H7 (cell line): Measurements from ENCODE around the gene MRPS18C. TPM values are rescaled to one million over a fixed set of nuclear protein-coding genes. Genes with fewer than 3 reads are reported as not detected.
A peak's percentile ranks its signal among the peaks of the same experiment; 100 is the strongest.
"Not testable (repeated sequence)": the region's sequence is repeated elsewhere in the genome, so short reads cannot be mapped to it uniquely, and the experiment has no call there.

ENCODE experiments used
- DNase-seq: peaks from one replicate; pipeline ENCODE4 v3.0.0; 2012
- H3K27me3 ChIP-seq: 2 replicates; pipeline ENCODE4 v1.6.0; 2011; ENCODE audit warnings: mild to moderate bottlenecking, low read length; ENCODE audit not compliant: control insufficient read depth, insufficient read depth
- H3K36me3 ChIP-seq: replicated peaks from 2 replicates; pipeline ENCODE4 v1.5.1; 2011; ENCODE audit warnings: low read length; ENCODE audit not compliant: control insufficient read depth, insufficient read depth
- H3K4me3 ChIP-seq: 2 replicates; pipeline ENCODE4 v1.5.1; 2011; ENCODE audit warnings: low read depth, mild to moderate bottlenecking, control low read depth, low read length, moderate library complexity; ENCODE audit not compliant: insufficient read depth
- total RNA-seq: library from RNA; depleted of rRNA; stranded (reverse); fragments of >200 nt; shearing (Covaris generic); gene quantifications from 2 replicates; pipeline ENCODE4 v1.2.3, GENCODE V29; 2014

Gene MRPS18C
- total RNA-seq, 1 experiment from 2014 or later = 31.0 TPM

DNA sequence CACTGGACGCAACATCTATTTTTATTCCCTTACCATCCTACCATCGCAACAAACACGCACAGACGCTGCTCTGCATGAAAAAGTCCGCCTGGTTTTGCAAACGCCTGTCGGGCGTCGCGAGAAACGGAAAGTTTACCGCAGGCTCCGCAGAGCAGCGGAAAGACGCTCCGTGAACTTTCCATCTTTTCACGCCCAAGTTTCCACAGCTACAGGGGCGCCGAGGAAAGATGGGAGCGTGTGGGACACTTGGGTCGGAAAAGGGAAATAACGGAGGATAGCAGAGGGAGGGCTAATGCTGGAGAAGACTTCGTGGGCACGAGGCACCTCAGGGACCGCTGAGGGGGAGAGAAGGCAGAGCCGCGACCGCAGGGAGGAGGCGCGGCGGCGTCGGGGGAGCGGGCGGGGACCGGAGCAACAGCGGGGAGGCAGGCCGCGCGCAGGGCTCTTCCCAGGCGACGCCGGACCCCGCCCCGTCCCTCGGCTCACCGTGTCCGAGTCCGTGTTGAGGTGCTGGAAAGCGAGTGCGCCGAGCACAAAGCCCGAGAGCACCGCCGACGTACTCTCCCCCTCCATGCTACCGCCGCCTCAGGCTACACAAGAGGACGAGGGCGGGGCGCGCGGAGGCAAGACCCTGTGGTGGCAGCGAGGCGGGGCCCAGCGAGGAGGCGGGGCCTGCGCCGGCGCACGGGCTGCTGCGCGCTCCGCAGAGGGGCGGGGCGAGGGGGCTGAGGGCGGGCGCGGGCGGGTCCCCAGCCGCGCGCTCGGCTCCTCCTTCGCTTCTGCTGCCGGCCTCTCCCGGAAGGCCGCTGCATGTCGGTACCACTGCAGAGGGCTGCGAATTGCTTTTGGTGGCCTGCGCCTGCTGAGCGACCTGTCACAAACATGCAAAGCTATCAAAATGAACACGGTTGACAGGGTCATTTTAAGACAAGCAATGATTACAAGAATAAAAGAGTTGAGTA lies 28.9 kb downstream of the MRPS18C start, which contains the start of gene ABRAXAS1:
Gene ABRAXAS1, minus strand, starts transcription at position 601 of the 962 bp plus-strand sequence. Its CDS starts 28 bp downstream, at position 573.
- Histone ChIP-seq H3K27me3 (peaks cover 2% of the 10 kb centered on the region), H3K4me3 (peak within 1 kb of the TSS; percentile 75), H3K36me3 (0 out of 2 replicates have a peak, but pooled peaks cover under 1% of the 10 kb centered on the region)
- DNase-seq = peak; percentile 97

DNA sequence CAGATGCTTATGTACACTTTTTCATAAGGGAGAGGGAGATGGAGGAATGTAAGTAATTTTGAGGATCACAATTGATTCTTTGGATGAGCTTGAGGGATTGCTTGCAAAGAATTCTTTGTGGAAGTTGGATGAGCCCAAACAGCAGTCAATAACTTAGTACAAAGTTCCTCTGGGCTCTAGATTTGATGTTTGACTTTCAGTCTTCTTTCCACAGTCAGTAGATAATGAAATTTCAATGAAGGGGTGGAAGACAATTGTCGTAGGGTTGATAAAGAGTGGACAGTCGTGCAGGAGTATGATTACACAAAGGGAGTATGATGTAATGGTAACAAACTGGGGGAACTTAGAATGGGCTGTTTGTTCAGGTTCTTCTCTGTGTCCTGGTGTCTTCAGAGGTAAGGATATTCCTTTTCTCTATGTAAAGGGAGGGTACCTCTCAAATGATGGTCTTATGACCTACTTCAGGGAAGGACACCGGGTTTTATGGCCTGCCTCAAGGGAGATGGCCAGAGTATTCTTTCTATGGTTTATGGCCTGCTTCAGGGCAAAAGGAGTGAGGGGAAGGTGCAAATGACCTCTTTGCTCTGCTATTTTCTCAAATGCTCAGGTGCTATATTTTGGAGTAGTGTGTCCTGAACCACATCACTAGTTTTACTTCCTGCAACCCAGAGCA lies 30.7 kb downstream of the MRPS18C start:
- DNase-seq = no peak
- Histone ChIP-seq H3K4me3 (no peak overlapping the region), H3K27me3 (peaks cover 2% of the 10 kb centered on the region), H3K36me3 (no peaks in the 10 kb centered on the region)

DNA sequence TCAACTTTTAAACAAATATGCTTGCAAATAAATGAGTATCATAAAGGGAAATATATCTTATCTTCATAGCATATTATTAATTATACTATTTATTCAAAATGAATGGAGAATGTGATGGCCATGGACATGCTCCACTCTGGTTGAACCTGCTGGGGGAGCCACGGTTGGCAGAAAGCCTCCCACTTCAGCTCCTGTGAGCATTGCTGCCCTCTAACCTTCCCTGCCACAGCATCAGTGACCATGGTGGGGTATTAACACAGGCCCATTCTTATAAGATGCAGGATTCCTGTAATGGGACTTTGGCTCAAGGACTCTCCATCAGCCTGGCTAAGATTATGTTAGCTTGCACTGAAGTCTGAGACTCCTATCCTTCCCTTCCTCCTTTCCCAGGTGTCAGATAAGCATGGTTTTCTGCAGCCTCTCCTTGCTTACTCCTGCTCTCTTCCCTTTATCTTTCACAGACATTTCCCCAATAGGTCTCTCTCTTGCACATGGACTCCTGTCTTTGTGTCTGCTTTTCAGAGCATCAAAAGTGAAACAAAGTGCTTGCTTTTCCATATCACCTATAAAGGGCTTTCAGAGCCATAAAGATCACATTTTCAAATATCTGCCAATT lies 34.0 kb downstream of the MRPS18C start:
- Histone ChIP-seq H3K36me3 (no peaks in the 10 kb centered on the region), H3K4me3 (no peak overlapping the region), H3K27me3 (no peaks in the 10 kb centered on the region)
- peak; percentile 14 for DNase-seq

DNA sequence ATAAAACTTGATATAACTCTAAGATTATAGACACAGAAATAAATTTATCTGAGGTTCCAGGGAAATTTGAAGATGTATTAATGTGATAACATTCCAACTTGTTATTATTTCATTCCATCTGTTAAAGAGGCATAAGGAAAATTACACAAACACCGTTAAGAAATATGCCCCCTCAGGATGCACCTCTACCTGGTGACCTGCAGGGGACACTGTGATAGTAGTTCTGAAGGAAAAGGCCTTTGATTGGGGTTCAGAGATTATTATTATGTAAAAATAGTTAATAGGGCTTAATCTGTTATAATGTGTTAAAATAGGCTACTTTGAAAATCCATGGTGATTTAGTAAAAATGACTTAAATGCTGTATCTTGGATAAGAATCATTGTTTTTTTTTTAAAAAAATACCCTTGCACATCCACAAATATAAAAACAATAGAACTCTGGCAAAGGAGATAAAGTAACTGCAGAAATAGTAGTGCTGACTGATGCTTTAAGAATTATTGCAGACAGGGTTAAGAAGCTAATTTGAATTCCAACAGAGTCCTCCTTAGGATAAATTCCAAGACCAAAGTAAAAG lies 35.1 kb downstream of the MRPS18C start:
- peak; percentile 39 for DNase-seq
- H3K4me3 ChIP-seq = no peak overlapping the region
- H3K27me3 ChIP-seq = no peaks in the 10 kb centered on the region
- H3K36me3 ChIP-seq = no peaks in the 10 kb centered on the region

DNA sequence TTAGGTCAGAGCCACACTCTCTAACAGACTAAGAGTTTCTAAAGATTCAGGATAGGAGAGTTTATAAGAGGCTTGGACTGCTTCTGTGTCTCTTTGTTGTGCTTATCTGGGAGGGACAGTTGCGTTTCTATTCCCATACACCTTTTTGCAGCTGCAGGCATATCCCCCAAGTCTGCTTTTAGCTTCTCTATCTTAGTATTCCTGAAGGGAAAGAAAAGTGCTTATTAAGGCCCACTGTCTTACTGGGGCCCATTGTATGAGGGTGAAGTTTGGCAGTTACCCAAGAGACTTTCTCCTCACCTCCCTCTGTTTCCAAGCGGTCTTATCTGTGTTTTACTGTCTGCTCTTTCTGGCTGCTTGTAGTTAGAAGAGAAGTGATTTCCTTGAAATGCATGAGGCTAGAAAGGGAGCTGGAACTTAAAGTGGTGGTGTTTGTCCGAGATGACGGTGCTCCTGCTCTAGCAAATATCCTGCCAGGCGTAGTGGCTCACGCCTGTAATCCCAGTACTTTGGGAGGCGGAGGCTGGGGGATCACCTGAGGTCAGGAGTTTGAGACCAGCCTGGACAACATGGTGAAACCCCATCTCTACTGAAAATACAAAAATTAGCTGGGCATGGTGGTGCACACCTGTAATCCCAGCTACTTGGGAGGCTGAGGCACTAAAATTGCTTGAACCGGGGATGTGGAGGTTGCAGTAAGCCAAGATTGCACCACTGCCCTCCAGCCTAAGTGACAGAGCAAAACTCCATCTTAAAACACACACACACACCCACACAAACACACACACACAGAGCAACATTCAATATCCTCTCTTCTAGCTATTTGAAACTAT lies 40.4 kb downstream of the MRPS18C start:
- not testable (repeated sequence) for H3K4me3 ChIP-seq, H3K36me3 ChIP-seq, H3K27me3 ChIP-seq, DNase-seq

DNA sequence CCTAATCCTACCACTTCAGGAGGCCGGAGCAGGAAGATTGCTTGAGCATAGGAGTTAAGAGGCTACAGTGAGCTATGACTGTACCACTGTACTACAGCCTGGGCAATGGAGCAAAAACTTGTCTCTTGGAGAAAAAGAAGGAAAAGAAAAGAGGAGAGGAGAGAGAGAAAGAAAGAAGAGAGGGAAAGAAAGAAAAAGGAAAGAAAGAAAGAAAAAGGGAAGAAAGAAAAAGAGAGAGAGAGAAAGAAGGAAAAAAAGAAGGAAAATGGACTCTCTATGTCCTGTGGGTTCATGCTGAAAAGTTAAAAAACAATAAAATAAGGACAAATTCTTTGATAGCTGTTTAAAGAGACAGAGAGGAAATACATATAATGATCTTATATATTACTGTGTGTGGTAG lies 42.3 kb downstream of the MRPS18C start:
- no peaks in the 10 kb centered on the region for H3K36me3 ChIP-seq
- no peak for DNase-seq
- H3K4me3 ChIP-seq = no peak overlapping the region
- H3K27me3 ChIP-seq = no peaks in the 10 kb centered on the region

DNA sequence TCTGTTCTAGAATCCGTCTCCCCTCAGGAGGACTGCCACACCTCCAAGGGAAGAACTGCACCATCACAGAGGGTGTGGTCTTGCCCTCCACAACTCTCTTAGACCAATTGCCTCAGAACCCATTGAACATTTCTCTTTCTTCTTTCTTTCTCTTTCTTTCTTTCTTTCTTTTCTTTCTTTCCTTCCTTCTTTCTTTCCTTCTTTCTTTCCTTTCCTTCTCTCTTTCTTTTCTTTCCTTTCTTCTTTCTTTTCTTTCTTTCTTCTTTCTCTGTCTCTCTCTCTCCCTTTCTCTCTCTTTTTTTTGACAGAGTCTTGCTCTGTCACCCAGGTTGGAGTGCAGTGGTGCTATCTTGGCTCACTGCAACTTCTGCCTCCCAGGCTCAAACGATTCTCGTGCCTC lies 45.8 kb downstream of the MRPS18C start:
- DNase-seq, H3K36me3 ChIP-seq, H3K4me3 ChIP-seq, H3K27me3 ChIP-seq: not testable (repeated sequence)

DNA sequence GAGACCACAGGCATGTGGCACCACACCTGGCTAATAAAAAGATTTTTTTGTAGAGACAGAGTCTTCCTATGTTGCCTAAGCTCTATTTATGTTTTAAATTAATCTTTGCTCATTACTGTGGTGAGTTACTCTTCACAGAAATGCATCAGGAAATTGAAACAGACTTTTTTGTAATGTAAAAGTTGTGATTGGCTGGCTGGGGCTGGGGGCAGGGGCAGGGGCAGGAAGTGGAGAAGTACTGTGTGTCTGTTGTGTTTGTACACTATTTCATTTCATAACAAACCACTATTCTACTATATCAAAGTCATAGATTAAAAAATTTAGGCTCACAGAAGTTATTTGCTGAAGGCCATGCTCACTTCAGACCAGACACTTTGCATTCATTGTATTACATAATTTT lies 48.1 kb downstream of the MRPS18C start:
- Histone ChIP-seq H3K27me3 (no peaks in the 10 kb centered on the region), H3K36me3 (no peaks in the 10 kb centered on the region), H3K4me3 (no peak overlapping the region)
- no peak for DNase-seq

DNA sequence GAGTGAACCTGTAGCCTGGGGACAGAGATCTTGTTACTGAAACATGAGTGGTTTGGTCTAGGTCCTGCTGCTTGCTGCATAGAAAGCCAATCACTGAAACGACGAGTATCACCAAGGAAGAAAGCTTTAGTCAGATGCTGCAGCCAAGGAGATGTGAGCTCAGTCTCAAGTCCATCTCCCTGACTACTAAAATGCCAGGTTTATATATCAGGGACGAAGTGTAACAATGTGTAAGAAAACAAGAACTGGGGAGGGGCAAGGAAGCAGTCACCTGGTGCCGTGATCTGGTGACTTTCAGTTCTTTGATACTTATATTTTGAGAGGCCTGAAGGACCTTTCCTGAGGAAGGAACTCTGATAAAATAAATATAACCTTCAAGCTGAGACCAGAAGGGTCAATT lies 48.6 kb downstream of the MRPS18C start:
- H3K27me3 ChIP-seq = no peaks in the 10 kb centered on the region
- no peak overlapping the region for H3K4me3 ChIP-seq
- H3K36me3 ChIP-seq = no peaks in the 10 kb centered on the region
- DNase-seq = no peak

DNA sequence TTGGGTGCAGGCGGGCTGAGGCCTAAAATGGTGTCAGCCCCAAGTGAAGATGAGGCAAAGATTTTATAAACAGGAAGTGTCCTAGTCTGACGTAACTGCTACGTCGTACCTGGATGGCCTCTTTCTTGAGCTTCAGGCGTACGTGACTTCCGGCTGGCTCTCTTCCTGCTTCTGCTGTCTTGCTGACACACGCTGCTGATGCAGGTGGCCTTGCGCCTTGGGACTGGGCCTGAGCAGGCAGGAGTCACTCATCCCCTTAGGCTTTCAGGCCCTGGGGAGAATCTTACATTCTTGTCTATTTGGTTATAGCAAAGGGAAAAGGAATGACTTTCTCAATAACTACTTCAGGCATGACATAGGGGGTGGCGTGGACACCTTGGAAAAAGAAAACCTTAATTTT lies 49.1 kb downstream of the MRPS18C start:
- Histone ChIP-seq H3K27me3 (no peaks in the 10 kb centered on the region), H3K4me3 (no peak overlapping the region)
- no peak for DNase-seq

DNA sequence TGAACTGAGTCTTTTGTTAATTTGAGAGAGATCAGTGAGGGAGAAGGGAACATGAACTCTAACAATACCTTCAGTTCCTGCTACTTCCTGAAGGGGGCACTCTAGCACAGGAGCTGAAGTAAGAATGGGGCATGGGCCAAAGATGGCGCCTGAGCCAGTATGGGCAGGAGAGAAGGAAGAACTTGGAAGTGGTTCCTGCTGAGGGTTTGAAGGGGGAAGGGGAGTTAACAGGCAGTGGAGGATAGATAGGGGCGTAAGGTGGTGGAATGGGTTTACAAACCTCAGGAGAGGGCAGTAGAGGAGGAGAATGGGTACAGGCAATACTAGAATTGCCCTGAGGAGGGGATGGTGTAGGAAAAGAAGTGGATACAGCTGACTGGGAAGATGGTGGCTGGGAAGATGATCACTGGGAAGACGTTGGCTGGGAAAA lies 53.3 kb downstream of the MRPS18C start:
- H3K4me3 ChIP-seq, H3K36me3 ChIP-seq, H3K27me3 ChIP-seq: not testable (repeated sequence)
- DNase-seq = peak; percentile 38

More for the DNA sequence above, 49.1 kb downstream of the MRPS18C start:
- H3K36me3 ChIP-seq = no peaks in the 10 kb centered on the region

DNA sequence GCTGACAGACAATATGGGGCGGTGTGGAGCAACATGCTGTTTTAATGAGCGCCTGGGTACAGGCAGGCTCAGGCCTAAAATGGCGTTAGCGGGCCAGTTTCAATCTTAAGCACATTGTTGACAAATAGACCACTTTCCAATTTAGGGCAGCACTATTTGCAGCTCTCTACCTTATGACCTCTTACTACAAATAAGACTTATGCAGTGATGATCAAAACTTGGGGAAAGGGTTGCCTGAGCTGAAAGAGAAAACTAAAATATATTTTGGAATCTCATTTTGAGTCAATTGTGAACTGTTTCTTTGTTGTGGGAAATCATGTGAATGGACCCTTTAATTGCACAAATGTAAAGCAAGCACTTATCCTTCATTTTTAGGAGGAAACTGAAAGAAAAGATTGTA lies 54.6 kb downstream of the MRPS18C start:
- H3K36me3 ChIP-seq = no peaks in the 10 kb centered on the region
- DNase-seq = no peak
- no peak overlapping the region for H3K4me3 ChIP-seq
- H3K27me3 ChIP-seq = no peaks in the 10 kb centered on the region
